GM19463 (cell line): ENCODE results near the gene GABRG3.

ENCODE experiments used
- ATAC-seq: cut with Tn5 transposase; IDR thresholded peaks from one replicate; pipeline ENCODE4 v1.9.1; 2021; ENCODE audit warnings: mild to moderate bottlenecking, moderate library complexity; ENCODE audit not compliant: unreplicated experiment

GABRG3 gene

GRCh38 chr15:26970712-26971210 is at the start of gene GABRG3:
GABRG3 (plus strand) TSS chr15:26971181.
- no peak for ATAC-seq

- ATAC-seq = no peak
Observed at GRCh38 chr15:26921433-26921832, 49.5 kb upstream of the GABRG3 start.

GRCh38 chr15:26926081-26926480 is 44.9 kb upstream of the GABRG3 start:
- no peak for ATAC-seq

GRCh38 chr15:26928051-26928450 is 42.9 kb upstream of the GABRG3 start:
- ATAC-seq = no peak

- no peak for ATAC-seq
Observed at GRCh38 chr15:26929588-26929987, 41.4 kb upstream of the GABRG3 start.

GRCh38 chr15:26934848-26935247 is 36.1 kb upstream of the GABRG3 start:
- no peak for ATAC-seq

GRCh38 chr15:26935322-26935721 is 35.7 kb upstream of the GABRG3 start:
- ATAC-seq = no peak

- ATAC-seq = no peak
Observed at GRCh38 chr15:26936502-26936901, 34.5 kb upstream of the GABRG3 start.

GRCh38 chr15:26937134-26937533 is 33.8 kb upstream of the GABRG3 start:
- no peak for ATAC-seq

- ATAC-seq = no peak
Observed at GRCh38 chr15:26939398-26939797, 31.6 kb upstream of the GABRG3 start.

- no peak for ATAC-seq
Observed at GRCh38 chr15:26941489-26941888, 29.5 kb upstream of the GABRG3 start.

- no peak for ATAC-seq
Observed at GRCh38 chr15:26943866-26944265, 27.1 kb upstream of the GABRG3 start.

- no peak for ATAC-seq
Observed at GRCh38 chr15:26945046-26945445, 25.9 kb upstream of the GABRG3 start.

- no peak for ATAC-seq
Observed at GRCh38 chr15:26950001-26950400, 21.0 kb upstream of the GABRG3 start.

GRCh38 chr15:26954403-26954802 is 16.6 kb upstream of the GABRG3 start:
- ATAC-seq = no peak

- ATAC-seq = no peak
Observed at GRCh38 chr15:26967719-26968269, 3.2 kb upstream of the GABRG3 start.

- no peak for ATAC-seq
Observed at GRCh38 chr15:26968806-26969205, 2.2 kb upstream of the GABRG3 start.

- ATAC-seq = no peak
Observed at GRCh38 chr15:26971271-26972018, 464 bp downstream of the GABRG3 start.

- no peak for ATAC-seq
Observed at GRCh38 chr15:26972636-26973035, 1.7 kb downstream of the GABRG3 start.

GRCh38 chr15:26974120-26974780 is 3.3 kb downstream of the GABRG3 start:
- no peak for ATAC-seq

- no peak for ATAC-seq
Observed at GRCh38 chr15:26981492-26981891, 10.5 kb downstream of the GABRG3 start.

- no peak for ATAC-seq
Observed at GRCh38 chr15:26983822-26984221, 12.8 kb downstream of the GABRG3 start.
